Motor neuron (in vitro differentiated cells): Measurements from ENCODE around the gene DHX8. TPM values are rescaled to one million over a fixed set of nuclear protein-coding genes. Genes with fewer than 3 reads are reported as not detected.

Experiments
- ATAC-seq, 8 experiments: fragments of 200-7000 bp; cut with Tn5 transposase; replicated peaks in 6 of 8; 2 replicates each; pipeline ENCODE4 v1.8.0; 2021; ENCODE audit warnings: mild to moderate bottlenecking in 8 of 8, moderate library complexity in 8 of 8
- H3K27ac ChIP-seq, 2 donors: fragments of 250-450 bp; sonication (Bioruptor Pico); 2 replicates each; pipeline ENCODE4 v1.9.0; 2021; ENCODE audit warnings: antibody characterized with exemption in 2 of 2, mild to moderate bottlenecking in 2 of 2, moderate library complexity in 1 of 2
- H3K4me1 ChIP-seq, 2 donors: fragments of 250-450 bp; sonication (Bioruptor Pico); replicated peaks in 1 of 2; 2 replicates each; pipeline ENCODE4 v1.6.1; 2021; ENCODE audit warnings: antibody characterized with exemption in 2 of 2, mild to moderate bottlenecking in 2 of 2, moderate library complexity in 1 of 2
- H3K4me3 ChIP-seq, 5 donors: fragments of 250-450 bp; sonication (Bioruptor Pico); 2 replicates each; pipeline ENCODE4 v1.9.0; 2021; ENCODE audit warnings: antibody characterized with exemption in 5 of 5, mild to moderate bottlenecking in 5 of 5, moderate library complexity in 4 of 5
- WGBS, 10 experiments: fragments of 450-650 bp; shearing (Covaris generic); methylation state at CpG; one replicate each; pipeline ENCODE4 v1.0.0; 2022; 5-methylcytosine and 5-hydroxymethylcytosine counted together
- in situ Hi-C, 9 experiments: fragments of 400-800 bp; cut with MboI; loops; one replicate each; pipeline ENCODE4 v1.15.0; 2021; ENCODE audit warnings: low sequenced_read_pairs in 9 of 9, low pct_unique_long_range_greater_than_20kb in 2 of 9; ENCODE audit not compliant: unreplicated experiment in 9 of 9
- total RNA-seq, 8 experiments: library from RNA; unstranded; fragments of 300-600 nt; gene quantifications; 2 replicates each; pipeline versions ENCODE4 v1.2.3 to v1.2.4, GENCODE V29; 2022

DHX8 gene
- total RNA-seq, result 10 to 100 TPM; 16.9 to 54.2 (median 33.9) TPM

GRCh38 chr17:43483674-43484551, at the start of gene DHX8:
Gene DHX8 (plus strand): TSS chr17:43483975. CDS start chr17:43484038, 63 bp downstream.
- Histone ChIP-seq H3K4me1 (peaks cover 9% of the 10 kb centered on the region in 2 donors), H3K4me3 (peak within 1 kb of the TSS; percentile 52 to 75 (median 61)), H3K27ac (peak within 1 kb of the TSS; percentile 60 to 74)
- peak; percentile 88 to 99 (median 99) for ATAC-seq
- WGBS, 10 experiments, result 0 to 2% (median 0%) methylated on average over 5 to 25 of the region's 51 CpGs; no CpG with 5 or more reads in 3 of the 10 experiments
- in situ Hi-C loops, result loop anchor here in 8 of 9 experiments (5.0 to 10.0 kb wide), 3 partner anchors 79 to 89 kb away; partner anchors contain the start of gene ARL4D (in 7 of the 8)

DNA sequence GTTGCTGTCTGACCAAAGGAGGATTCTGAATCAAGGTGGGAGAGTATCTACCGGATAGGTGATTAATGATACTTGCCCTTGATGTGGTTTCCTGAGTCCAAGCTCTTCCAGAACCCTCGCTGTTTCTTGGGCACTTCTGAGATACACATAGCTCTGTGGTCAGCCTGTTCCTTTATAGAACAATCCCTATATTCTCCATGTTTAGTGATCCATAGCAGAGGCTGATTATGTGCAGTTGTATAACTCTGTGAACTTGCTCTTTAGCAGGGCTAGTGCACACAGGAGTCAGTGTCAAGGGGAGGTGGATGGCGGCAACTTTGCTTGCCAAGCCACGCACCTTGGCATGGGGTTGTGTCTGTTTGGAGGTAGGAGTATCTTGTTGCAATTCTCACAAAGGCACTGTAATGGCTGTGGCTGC, 48.9 kb upstream of the DHX8 start:
- WGBS, 10 experiments, result 29 to 100% (median 80%) methylated on average over 1 to 4 of the region's 4 CpGs; no CpG with 5 or more reads in 2 of the 10 experiments
- no peak for ATAC-seq

GRCh38 chr17:43437756-43438155, 46.0 kb upstream of the DHX8 start:
- Histone ChIP-seq H3K4me3 (no peak overlapping the region), H3K27ac (no peak overlapping the region), H3K4me1 (peaks cover 0 to 10% of the 10 kb centered on the region in 2 donors)
- in situ Hi-C loops, result no loop called here
- ATAC-seq, result no peak
- WGBS, 10 experiments, result 70 to 100% (median 100%) methylated on average over 1 of the region's 1 CpG; no CpG with 5 or more reads in 1 of the 10 experiments

More for the DNA sequence above, 48.9 kb upstream of the DHX8 start:
- in situ Hi-C loops, result no loop called here
- peaks cover 6 to 27% of the 10 kb centered on the region in 2 donors for H3K4me1 ChIP-seq
- no peak overlapping the region for H3K4me3 ChIP-seq
- H3K27ac ChIP-seq, result no peak overlapping the region

GRCh38 chr17:43438626-43439025, 45.1 kb upstream of the DHX8 start:
- 64 to 90% (median 79%) methylated on average over 1 to 5 of the region's 5 CpGs; no CpG with 5 or more reads in 2 of the 10 experiments for WGBS, 10 experiments

DNA sequence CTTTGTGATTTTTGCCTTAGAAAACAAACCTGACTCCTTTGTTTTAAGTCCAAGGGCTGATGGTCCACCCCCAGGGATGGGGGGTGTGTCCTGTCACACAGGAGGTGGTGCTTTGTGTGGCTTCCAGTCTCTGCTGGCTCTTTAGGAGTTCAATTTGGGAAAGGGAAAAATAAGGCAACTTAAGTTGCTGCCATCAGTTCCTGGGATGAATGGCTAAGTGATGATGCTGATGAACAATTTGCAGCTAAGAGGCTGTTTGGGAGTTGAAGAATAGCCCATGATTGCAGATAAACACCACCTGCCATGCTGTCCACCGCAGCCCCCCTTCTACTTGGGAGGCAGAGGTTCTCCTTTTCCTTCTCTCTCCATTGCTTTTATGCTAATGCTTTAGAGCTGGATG, 44.7 kb upstream of the DHX8 start:
- Histone ChIP-seq H3K4me1 (peaks cover 0 to 10% of the 10 kb centered on the region in 2 donors), H3K4me3 (no peak overlapping the region), H3K27ac (no peak overlapping the region)
- peak in 2 of 8 experiments; percentile 24 to 33 for ATAC-seq
- in situ Hi-C loops, result no loop called here
- 13 to 71% (median 50%) methylated on average over 1 of the region's 1 CpG; no CpG with 5 or more reads in 3 of the 10 experiments for whole genome bisulfite sequencing, 10 experiments

More at GRCh38 chr17:43438626-43439025, 45.1 kb upstream of the DHX8 start:
- in situ Hi-C loops, result no loop called here
- H3K27ac ChIP-seq, result no peak overlapping the region
- no peak for ATAC-seq
- H3K4me3 ChIP-seq, result no peak overlapping the region
- peaks cover 0 to 10% of the 10 kb centered on the region in 2 donors for H3K4me1 ChIP-seq

DNA sequence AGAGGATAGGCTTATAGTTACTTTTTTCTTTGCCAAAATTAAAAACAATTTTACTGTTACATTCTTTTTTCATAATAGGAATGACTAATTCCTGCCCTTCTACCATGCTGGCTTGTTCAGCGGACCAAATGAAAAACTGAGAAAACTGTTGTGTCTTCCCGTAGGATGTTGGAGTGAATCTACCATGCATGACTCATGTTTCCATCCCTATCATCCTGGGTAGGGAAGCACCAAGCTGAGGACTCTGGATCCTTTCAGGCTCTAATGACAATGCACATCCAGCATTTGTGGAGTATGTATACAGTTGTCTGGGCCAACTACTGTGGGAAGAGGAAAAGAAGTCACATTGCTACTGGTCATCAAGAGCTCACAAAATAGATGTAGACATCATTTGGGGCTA, 41.1 kb upstream of the DHX8 start:
- Histone ChIP-seq H3K4me3 (no peak overlapping the region), H3K27ac (no peak overlapping the region), H3K4me1 (peaks cover 0 to 10% of the 10 kb centered on the region in 2 donors)
- in situ Hi-C loops, result no loop called here
- WGBS, 10 experiments, result 0 to 100% (median 61%) methylated on average over 1 to 2 of the region's 2 CpGs; no CpG with 5 or more reads in 2 of the 10 experiments
- ATAC-seq, result peak in 1 of 8 experiments; percentile 26

GRCh38 chr17:43443381-43443780, 40.4 kb upstream of the DHX8 start:
- no peak for ATAC-seq
- WGBS, 10 experiments, result 17 to 83% (median 48%) methylated on average over 1 to 2 of the region's 3 CpGs; no CpG with 5 or more reads in 6 of the 10 experiments
- in situ Hi-C loops, result no loop called here
- H3K4me3 ChIP-seq, result no peak overlapping the region
- H3K27ac ChIP-seq, result no peak overlapping the region
- peaks cover 0 to 10% of the 10 kb centered on the region in 2 donors for H3K4me1 ChIP-seq

GRCh38 chr17:43444223-43445008, 39.4 kb upstream of the DHX8 start:
- ATAC-seq, result peak in 2 of 8 experiments; percentile 32 to 36
- in situ Hi-C loops, result no loop called here
- Histone ChIP-seq H3K4me1 (peaks cover 5 to 6% of the 10 kb centered on the region in 2 donors), H3K27ac (no peak overlapping the region), H3K4me3 (no peak overlapping the region)
- WGBS, 10 experiments, result 55 to 100% (median 89%) methylated on average over 1 to 8 of the region's 8 CpGs

GRCh38 chr17:43445009-43445589, 38.7 kb upstream of the DHX8 start:
- Histone ChIP-seq H3K27ac (no peak overlapping the region), H3K4me1 (peaks cover 6 to 12% of the 10 kb centered on the region in 2 donors), H3K4me3 (no peak overlapping the region)
- WGBS, 10 experiments, result 0 to 100% (median 60%) methylated on average over 1 to 5 of the region's 5 CpGs
- in situ Hi-C loops, result no loop called here
- ATAC-seq, result no peak

DNA sequence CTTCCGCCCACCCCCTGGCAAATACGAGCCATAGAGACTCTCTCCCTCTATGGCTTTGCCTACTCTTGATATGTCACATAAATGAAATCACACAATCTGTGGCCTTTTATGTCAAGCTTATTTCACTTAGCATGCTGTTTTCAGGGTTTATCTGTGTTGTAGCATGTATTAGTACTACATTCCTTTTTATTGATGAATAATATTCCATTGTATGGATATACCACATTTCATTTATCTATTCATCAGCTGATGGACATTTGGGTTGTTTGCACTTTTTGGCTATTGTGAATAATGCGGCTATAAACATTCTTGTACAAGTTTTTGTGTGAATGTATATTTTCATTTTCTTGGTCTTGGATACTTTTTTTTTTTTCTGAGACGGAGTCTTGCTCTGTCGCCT, 37.0 kb upstream of the DHX8 start:
- 20 to 100% (median 93%) methylated on average over 1 to 5 of the region's 5 CpGs; no CpG with 5 or more reads in 1 of the 10 experiments for WGBS, 10 experiments
- H3K4me1 ChIP-seq, result peaks cover 6 to 17% of the 10 kb centered on the region in 2 donors
- no peak for ATAC-seq
- H3K4me3 ChIP-seq, result no peak overlapping the region
- H3K27ac ChIP-seq, result no peak overlapping the region
- in situ Hi-C loops, result no loop called here

DNA sequence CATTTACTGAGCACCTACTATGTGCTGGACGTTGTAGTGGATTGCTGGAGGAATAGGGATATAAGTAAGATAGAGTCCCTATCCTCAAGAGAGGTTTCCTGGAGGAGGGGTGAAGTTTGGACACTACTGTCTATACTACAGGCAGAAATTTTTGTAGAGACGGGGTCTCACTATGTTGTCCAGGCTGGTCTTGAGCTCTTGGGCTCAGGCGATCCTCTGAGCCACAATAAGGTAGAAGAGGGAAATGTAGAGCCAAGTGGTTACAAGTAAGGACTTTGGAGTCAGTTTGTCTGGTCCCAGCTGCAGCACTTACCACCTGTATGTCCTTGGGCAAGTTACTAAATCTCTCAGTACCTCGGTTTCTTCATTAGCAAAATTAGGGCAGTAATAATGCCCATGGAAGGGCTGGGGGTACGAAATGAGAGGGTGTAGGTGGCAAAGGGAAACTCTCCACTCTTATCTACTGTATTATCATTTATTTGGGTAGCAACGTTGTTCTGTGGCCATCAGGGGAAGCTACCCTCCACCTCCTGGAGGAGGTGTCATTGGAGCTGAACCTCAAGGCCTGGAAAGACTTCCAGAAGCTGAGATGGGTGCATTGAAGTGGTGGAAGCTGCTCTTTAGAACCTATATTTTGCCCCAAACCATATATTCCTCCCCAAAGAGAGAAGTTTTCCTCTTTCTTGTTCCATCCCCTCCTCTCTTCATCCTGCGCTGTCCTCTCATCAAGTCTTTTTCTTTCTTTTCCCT, 34.9 kb upstream of the DHX8 start:
- ATAC-seq, result no peak
- 44 to 95% (median 67%) methylated on average over 1 to 7 of the region's 7 CpGs for WGBS, 10 experiments
- H3K4me1 ChIP-seq, result peaks cover 6 to 17% of the 10 kb centered on the region in 2 donors

More for the DNA sequence above, 34.9 kb upstream of the DHX8 start:
- peak overlapping the region in 1 of 2 donors; percentile 45 for H3K27ac ChIP-seq
- in situ Hi-C loops, result no loop called here
- H3K4me3 ChIP-seq, result no peak overlapping the region
